RWPE1 (cell line): ENCODE results near the gene SEZ6.

ENCODE experiments used
- CTCF ChIA-PET: fragments of 350-600 bp; sonication (Branson Sonifier 250); formaldehyde crosslinking; extraction: SDS; loops from one replicate; lab custom pipeline; 2021; lab: Yijun Ruan, JAX
- POLR2A ChIA-PET: fragments of 400-600 bp; formaldehyde crosslinking; extraction: SDS; loops from one replicate; lab custom pipeline; 2020; ENCODE audit warnings: antibody characterized with exemption; ENCODE audit not compliant: low non-redundant PET; lab: Yijun Ruan, JAX
- DNase-seq: peaks from one replicate; pipeline ENCODE4 v3.0.0; 2012; ENCODE audit warnings: low spot score
- H3K27ac ChIP-seq: fragments of 450-650 bp; 2 replicates; pipeline ENCODE4 v1.5.1; 2017
- TF ChIP-seq, protein P1 (sequence below): fragments of 450-650 bp; conservative IDR thresholded peaks from 2 replicates; pipeline ENCODE4 v1.5.1; 2017; ENCODE audit warnings: low read depth, mild to moderate bottlenecking

The SEZ6 gene

DNA sequence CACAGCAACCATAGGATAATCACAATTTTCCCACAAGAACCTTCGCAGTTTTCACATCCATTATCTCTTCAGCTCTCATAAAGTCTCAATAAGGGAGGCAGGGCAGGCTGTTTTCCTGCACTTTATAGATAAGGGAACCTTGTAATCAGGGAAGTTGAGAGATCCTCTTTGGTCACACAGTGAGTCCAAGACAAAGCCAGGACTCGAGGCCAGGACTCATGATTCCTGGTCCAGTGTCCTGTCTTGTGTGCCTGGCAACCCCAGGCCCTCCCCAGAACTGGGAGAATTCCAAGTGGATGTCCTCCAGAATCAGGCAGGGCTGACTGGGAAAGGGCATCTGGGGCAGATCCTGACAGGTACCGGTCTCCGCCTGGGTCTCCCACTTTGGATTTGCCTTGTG lies 31.4 kb downstream of the SEZ6 start:
- no peak for DNase-seq
- no peak overlapping the region for H3K27ac ChIP-seq
- CTCF ChIA-PET: no interaction called here
- TF ChIP-seq, protein P1, sequence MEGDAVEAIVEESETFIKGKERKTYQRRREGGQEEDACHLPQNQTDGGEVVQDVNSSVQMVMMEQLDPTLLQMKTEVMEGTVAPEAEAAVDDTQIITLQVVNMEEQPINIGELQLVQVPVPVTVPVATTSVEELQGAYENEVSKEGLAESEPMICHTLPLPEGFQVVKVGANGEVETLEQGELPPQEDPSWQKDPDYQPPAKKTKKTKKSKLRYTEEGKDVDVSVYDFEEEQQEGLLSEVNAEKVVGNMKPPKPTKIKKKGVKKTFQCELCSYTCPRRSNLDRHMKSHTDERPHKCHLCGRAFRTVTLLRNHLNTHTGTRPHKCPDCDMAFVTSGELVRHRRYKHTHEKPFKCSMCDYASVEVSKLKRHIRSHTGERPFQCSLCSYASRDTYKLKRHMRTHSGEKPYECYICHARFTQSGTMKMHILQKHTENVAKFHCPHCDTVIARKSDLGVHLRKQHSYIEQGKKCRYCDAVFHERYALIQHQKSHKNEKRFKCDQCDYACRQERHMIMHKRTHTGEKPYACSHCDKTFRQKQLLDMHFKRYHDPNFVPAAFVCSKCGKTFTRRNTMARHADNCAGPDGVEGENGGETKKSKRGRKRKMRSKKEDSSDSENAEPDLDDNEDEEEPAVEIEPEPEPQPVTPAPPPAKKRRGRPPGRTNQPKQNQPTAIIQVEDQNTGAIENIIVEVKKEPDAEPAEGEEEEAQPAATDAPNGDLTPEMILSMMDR: no peak
- POLR2A ChIA-PET: no interaction called here

DNA sequence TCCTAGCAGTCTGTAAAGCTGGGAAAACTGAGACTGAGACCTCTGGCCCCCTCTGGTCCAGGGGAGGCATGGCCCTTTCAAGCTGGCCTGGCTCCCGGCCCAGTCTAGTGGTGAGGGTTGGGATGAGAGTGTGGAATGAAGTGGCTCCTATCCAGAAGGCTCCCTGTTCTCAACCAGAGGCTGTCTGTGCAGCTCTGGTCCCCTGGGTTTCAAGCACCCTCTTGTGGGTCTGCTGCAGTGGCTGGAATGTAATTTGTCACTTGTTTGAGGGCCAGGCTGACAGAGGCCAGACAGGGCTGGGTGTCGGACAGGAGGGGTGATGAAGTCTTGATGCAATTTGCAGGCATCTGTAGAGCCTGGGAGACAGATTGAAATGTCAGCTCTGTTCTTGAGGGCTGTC lies 32.4 kb downstream of the SEZ6 start:
- TF ChIP-seq, protein P1: no peak
- ChIA-PET CTCF (interaction anchor here (1.9 kb wide), 1 partner anchor 139 kb away, joined by 4 read pairs; no protein-coding TSS in a partner anchor), POLR2A (no interaction called here)
- H3K27ac ChIP-seq: no peak overlapping the region
- DNase-seq: no peak

DNA sequence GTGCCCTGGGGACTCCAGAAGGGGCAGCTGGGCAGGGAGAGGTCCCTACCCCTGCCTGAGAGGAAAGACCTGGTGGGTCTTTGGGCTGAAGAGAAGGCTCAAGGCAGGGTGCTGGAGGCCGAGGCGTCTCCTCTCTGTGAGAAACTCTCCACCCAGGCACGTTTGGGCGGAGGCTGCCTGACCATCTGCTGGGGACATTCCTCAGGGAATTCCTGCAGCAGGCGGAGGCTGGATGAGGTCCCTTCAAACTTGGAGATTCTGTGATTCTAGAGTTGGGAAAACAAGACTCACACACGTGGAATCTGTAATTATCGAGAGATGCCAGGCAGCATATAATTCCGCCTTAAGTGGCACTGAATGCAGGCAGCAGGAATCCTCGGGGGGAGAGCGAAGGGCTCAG lies 33.4 kb downstream of the SEZ6 start:
- ChIA-PET CTCF (interaction anchor here (1.9 kb wide), 1 partner anchor 140 kb away, joined by 4 read pairs; no protein-coding TSS in a partner anchor), POLR2A (no interaction called here)
- no peak overlapping the region for H3K27ac ChIP-seq
- DNase-seq: no peak
- TF ChIP-seq, protein P1: no peak

DNA sequence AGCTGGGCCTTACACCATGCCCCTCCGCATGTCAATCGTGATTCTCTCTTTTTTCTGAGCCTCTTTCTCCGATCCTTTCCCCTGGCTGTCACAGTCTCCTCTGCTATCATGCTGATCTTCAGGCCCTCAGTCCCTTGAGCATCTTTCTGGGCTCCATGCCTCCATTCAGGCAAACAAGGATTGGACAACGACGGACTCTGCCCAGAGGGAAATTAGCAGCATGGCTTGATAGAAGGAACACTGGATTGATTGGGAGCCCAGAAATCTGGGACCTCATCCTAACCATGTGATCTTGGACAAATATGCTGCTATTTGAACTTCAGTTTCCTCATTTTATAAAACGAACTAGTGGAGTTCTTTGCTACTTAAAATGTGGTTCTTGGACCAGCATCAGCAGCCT lies 35.0 kb downstream of the SEZ6 start:
- DNase-seq: no peak
- H3K27ac ChIP-seq: no peak overlapping the region
- TF ChIP-seq, protein P1: no peak
- POLR2A ChIA-PET: no interaction called here
- CTCF ChIA-PET: no interaction called here

DNA sequence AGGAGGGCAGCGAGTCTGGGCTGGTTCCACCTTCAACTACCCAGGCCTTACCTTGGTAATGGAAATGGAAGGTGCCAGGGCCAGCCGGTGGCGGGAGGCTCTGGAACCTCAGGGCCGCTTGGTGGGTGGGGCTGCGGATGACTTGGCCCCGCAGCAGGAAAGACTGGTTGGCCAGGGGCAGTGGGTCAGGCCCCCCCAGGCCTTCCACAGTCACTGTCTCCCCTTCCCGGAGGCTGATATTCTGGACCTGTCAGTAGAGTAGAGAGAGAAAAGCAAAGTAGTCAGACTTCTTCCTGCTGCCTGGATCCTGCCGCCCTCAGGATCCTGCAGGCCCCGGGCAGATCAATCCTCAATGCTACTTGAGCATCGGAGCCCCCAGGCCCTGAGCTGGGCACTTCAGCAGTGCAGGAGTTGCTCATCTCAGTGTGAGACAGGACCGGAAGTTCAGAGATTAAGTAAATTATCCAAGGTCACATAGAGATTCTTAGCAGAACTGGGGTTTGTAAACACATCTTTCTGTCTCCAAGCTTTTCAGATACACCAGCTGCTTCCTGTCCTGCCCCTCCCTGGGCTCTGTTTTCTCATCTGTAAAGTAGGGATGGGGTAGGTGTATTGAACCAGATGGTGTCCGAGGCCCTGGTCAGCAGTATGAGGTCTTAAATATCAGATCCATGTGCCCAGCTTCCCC lies 36.0 kb downstream of the SEZ6 start:
- TF ChIP-seq, protein P1: no peak
- POLR2A ChIA-PET: no interaction called here
- CTCF ChIA-PET: no interaction called here
- no peak overlapping the region for H3K27ac ChIP-seq
- no peak for DNase-seq

DNA sequence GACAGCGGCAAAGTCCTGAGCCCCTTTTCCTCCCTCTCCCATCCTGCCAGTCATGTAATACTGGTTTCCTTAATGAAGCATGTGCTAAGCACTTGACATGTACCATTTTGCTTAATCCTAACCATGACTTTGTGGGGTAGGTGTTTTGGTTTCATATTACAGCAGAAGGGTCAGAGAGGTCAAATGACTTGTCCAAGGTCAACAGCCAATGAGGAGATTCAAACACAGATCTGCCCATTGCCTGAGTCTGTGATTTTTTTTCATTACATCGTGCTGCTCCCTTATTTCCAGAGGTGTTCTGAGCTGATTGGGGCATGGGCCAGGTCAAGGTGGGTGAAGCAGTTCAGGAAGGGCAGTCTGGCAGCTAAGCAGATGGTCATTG lies 36.9 kb downstream of the SEZ6 start:
- TF ChIP-seq, protein P1: no peak
- H3K27ac ChIP-seq: no peak overlapping the region
- ChIA-PET POLR2A (no interaction called here), CTCF (interaction anchor here (0.7 kb wide), 1 partner anchor 994 kb away, joined by 3 read pairs; no protein-coding TSS in a partner anchor)
- DNase-seq: no peak
